OCI-LY7 (cell line): ENCODE data around the gene MVD.

ENCODE experiments used
- EZH2phosphoT487 ChIP-seq: fragments of 200-600 bp; sonication (generic); IDR thresholded peaks from 2 replicates; pipeline ENCODE4 v1.6.1; 2018; ENCODE audit warnings: low read depth, borderline replicate concordance, mild to moderate bottlenecking, mixed run types, antibody characterized with exemption, low read length, moderate library complexity, mixed read lengths
- TF ChIP-seq, protein P1 (sequence below): fragments of 200-600 bp; sonication (generic); conservative IDR thresholded peaks from 2 replicates; pipeline ENCODE4 v1.5.1; 2014; ENCODE audit warnings: mild to moderate bottlenecking, antibody characterized with exemption, low read length, moderate library complexity, mixed read lengths

DNA sequence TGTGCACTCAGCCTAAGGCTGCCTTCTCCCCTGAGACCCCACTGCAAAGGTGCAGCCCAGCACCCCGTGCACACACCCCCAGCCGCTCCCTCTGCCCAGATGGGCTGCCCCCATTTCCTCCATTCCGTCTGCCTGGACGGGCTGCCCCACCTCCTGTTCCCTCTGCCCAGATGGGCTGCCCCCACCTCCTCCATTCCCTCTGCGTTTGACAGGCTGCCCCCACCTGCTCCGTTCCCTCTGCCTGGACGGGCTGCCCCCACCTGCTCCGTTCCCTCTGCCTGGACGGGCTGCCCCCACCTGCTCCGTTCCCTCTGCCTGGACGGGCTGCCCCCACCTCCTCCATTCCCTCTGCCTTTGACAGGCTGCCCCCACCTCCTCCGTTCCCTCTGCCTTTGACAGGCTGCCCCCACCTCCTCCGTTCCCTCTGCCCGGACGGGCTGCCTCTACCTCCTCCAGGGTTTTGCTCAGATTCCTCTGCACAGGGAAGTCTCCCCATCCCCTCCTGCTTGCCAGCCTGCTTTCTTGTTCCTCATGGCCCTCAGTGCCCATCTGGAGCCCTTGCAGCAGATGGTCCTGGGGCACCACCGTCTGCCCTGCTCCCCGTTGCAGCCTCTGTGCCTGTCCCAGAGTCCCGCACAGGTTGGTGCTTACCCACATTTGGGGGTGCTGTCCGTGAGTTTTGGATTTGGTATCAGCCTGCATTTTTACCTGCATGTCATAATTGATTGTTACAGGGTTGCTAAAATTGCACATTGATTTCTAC lies 47.9 kb downstream of the MVD start:
- TF ChIP-seq, protein P1, sequence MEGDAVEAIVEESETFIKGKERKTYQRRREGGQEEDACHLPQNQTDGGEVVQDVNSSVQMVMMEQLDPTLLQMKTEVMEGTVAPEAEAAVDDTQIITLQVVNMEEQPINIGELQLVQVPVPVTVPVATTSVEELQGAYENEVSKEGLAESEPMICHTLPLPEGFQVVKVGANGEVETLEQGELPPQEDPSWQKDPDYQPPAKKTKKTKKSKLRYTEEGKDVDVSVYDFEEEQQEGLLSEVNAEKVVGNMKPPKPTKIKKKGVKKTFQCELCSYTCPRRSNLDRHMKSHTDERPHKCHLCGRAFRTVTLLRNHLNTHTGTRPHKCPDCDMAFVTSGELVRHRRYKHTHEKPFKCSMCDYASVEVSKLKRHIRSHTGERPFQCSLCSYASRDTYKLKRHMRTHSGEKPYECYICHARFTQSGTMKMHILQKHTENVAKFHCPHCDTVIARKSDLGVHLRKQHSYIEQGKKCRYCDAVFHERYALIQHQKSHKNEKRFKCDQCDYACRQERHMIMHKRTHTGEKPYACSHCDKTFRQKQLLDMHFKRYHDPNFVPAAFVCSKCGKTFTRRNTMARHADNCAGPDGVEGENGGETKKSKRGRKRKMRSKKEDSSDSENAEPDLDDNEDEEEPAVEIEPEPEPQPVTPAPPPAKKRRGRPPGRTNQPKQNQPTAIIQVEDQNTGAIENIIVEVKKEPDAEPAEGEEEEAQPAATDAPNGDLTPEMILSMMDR, result no peak
- TF ChIP-seq EZH2phosphoT487, result no peak
